Inflammatory macrophage treated with lipopolysaccharide for 1 hour (primary cell): ENCODE results near the gene WDTC1.

ENCODE experiments used
- DNase-seq, 2 donors: peaks; one replicate each; pipeline ENCODE4 v3.0.0-alpha.2; 2020 to 2022

WDTC1 gene

GRCh38 chr1:27302612-27303011 is 68.2 kb downstream of the WDTC1 start:
- DNase-seq: no peak

- no peak for DNase-seq
These were observed 69.1 kb downstream of the WDTC1 start for GRCh38 chr1:27303509-27303908.

GRCh38 chr1:27306071-27306470 is 71.6 kb downstream of the WDTC1 start:
- no peak for DNase-seq

GRCh38 chr1:27306892-27307761 is 72.7 kb downstream of the WDTC1 start:
- no peak for DNase-seq

- no peak for DNase-seq
These were observed 73.6 kb downstream of the WDTC1 start for GRCh38 chr1:27307874-27308598.

- DNase-seq: no peak
These were observed 79.7 kb downstream of the WDTC1 start for GRCh38 chr1:27314169-27314568.

- DNase-seq: no peak
These were observed 80.3 kb downstream of the WDTC1 start for GRCh38 chr1:27314737-27315136.

GRCh38 chr1:27316860-27317259 is 82.4 kb downstream of the WDTC1 start:
- no peak for DNase-seq

- DNase-seq: no peak
These were observed 83.7 kb downstream of the WDTC1 start for GRCh38 chr1:27318136-27318535.

GRCh38 chr1:27318596-27318995 is 84.2 kb downstream of the WDTC1 start:
- DNase-seq: no peak

- peak; percentile 97 to 98 for DNase-seq
These were observed 87.6 kb downstream of the WDTC1 start, which contains the start of gene TMEM222 for GRCh38 chr1:27321813-27322568. TMEM222 (plus strand) TSS chr1:27322163; CDS start chr1:27322198, 35 bp downstream.

- DNase-seq: no peak
These were observed 88.3 kb downstream of the WDTC1 start for GRCh38 chr1:27322569-27323240.

- DNase-seq: no peak
These were observed 90.9 kb downstream of the WDTC1 start for GRCh38 chr1:27325286-27325685.

GRCh38 chr1:27327964-27328363 is 93.5 kb downstream of the WDTC1 start:
- no peak for DNase-seq

- no peak for DNase-seq
These were observed 96.4 kb downstream of the WDTC1 start for GRCh38 chr1:27330786-27331185.

GRCh38 chr1:27331426-27331825 is 97.0 kb downstream of the WDTC1 start:
- no peak for DNase-seq

- DNase-seq: no peak
These were observed 97.5 kb downstream of the WDTC1 start for GRCh38 chr1:27331922-27332321.

GRCh38 chr1:27332536-27333281 is 98.3 kb downstream of the WDTC1 start:
- DNase-seq: peak; percentile 10 to 52

- no peak for DNase-seq
These were observed 99.4 kb downstream of the WDTC1 start for GRCh38 chr1:27333717-27334279.

GRCh38 chr1:27335506-27336422 is 101.3 kb downstream of the WDTC1 start:
- no peak for DNase-seq
